GM23338 (cell line): ENCODE data around the gene SLC16A11.
A peak's percentile ranks its signal among the peaks of the same experiment; 100 is the strongest.

Source experiments
- CREB1 ChIP-seq: fragments of 250-450 bp; sonication (Bioruptor Pico); IDR thresholded peaks from 2 replicates; pipeline ENCODE4 v1.5.0; 2020; ENCODE audit warnings: low read depth, mild to moderate bottlenecking, moderate library complexity
- CTCF ChIP-seq, 2 experiments: fragments of 200-600 bp in 1 of 2; sonication (generic) in 1 of 2; conservative IDR thresholded peaks; 2 replicates each; pipeline versions ENCODE4 v1.5.1 to v1.6.1; 2016 to 2017; ENCODE audit warnings: antibody characterized with exemption in 2 of 2, low read depth in 2 of 2, mild to moderate bottlenecking in 2 of 2, moderate library complexity in 1 of 2
- ETS1 ChIP-seq: IDR thresholded peaks from 2 replicates; pipeline ENCODE4 v1.6.1; 2016; ENCODE audit warnings: antibody characterized with exemption
- EZH2 ChIP-seq: fragments of 200-600 bp; sonication (generic); IDR thresholded peaks from one replicate; pipeline ENCODE4 v1.8.0; 2017; ENCODE audit warnings: antibody characterized with exemption, mild to moderate bottlenecking, low read depth; ENCODE audit not compliant: unreplicated experiment
- EZH2phosphoT487 ChIP-seq: fragments of 200-600 bp; sonication (generic); IDR thresholded peaks from one replicate; pipeline ENCODE4 v1.8.1; 2018; ENCODE audit warnings: antibody characterized with exemption; ENCODE audit not compliant: unreplicated experiment
- JUNB ChIP-seq: IDR thresholded peaks from one replicate; pipeline ENCODE4 v1.6.1; 2016; ENCODE audit warnings: antibody characterized with exemption; ENCODE audit not compliant: unreplicated experiment
- NANOG ChIP-seq: IDR thresholded peaks from 2 replicates; pipeline ENCODE4 v1.6.1; 2016; ENCODE audit warnings: antibody characterized with exemption, borderline replicate concordance
- POLR2AphosphoS5 ChIP-seq: IDR thresholded peaks from 2 replicates; pipeline ENCODE4 v1.6.1; 2016; ENCODE audit warnings: antibody characterized with exemption, low read depth
- REST ChIP-seq: IDR thresholded peaks from one replicate; pipeline ENCODE4 v1.6.1; 2018; ENCODE audit warnings: antibody characterized with exemption; ENCODE audit not compliant: unreplicated experiment
- STAT1 ChIP-seq: IDR thresholded peaks from one replicate; pipeline ENCODE4 v1.6.1; 2016; ENCODE audit warnings: antibody characterized with exemption; ENCODE audit not compliant: unreplicated experiment
- ZNF114 ChIP-seq: fragments of 250-450 bp; sonication (Bioruptor Pico); IDR thresholded peaks from 2 replicates; pipeline ENCODE4 v1.5.0; 2020; ENCODE audit warnings: mild to moderate bottlenecking, moderate library complexity
- ZNF331 ChIP-seq: fragments of 250-450 bp; sonication (Bioruptor Pico); IDR thresholded peaks from 2 replicates; pipeline ENCODE4 v1.5.0; 2020; ENCODE audit warnings: low read depth, mild to moderate bottlenecking, moderate library complexity
- ZNF462 ChIP-seq: fragments of 250-450 bp; sonication (Bioruptor Pico); IDR thresholded peaks from 2 replicates; pipeline ENCODE4 v1.5.0; 2020; ENCODE audit warnings: mild to moderate bottlenecking, moderate library complexity

GRCh38 chr17:7001318-7001961, 42.5 kb downstream of the SLC16A11 start:
- TF ChIP-seq CTCF (conservative IDR thresholded peaks at IDR 0.05; ENCODE audit: low read depth in 2 of 2) (peak; percentile 77 to 79), EZH2 (no peak), POLR2AphosphoS5 (no peak), REST (no peak), EZH2phosphoT487 (no peak), CREB1 (no peak), ETS1 (no peak), STAT1 (no peak), ZNF114 (CRISPR knock-in tag) (no peak), JUNB (no peak), NANOG (no peak), ZNF331 (no peak), ZNF462 (no peak)
